CD4-positive, alpha-beta memory T cell (primary cell): ENCODE measurements around the gene MYH10. TPM values are rescaled to one million over a fixed set of nuclear protein-coding genes. Genes with fewer than 3 reads are reported as not detected.

Experiments used
- CTCF ChIA-PET: fragments of 350-600 bp; sonication (Branson Sonifier 250); formaldehyde crosslinking; loops from one replicate; lab custom pipeline; 2021; ENCODE audit warnings: inconsistent platforms; ENCODE audit not compliant: partially characterized antibody; lab: Charles Lee
- POLR2A ChIA-PET: fragments of 350-600 bp; sonication (Branson Sonifier 250); formaldehyde crosslinking; loops from one replicate; lab custom pipeline; 2021; ENCODE audit not compliant: partially characterized antibody; lab: Charles Lee
- DNase-seq, 5 donors: peaks; one replicate each; pipeline versions ENCODE4 v3.0.0 to v3.0.0-alpha.2; 2020 to 2022; ENCODE audit warnings: mixed read lengths in 1 of 5
- H3K27ac ChIP-seq: one replicate; pipeline ENCODE4 v1.7.0; 2013; ENCODE audit warnings: low read depth, low read length
- H3K27me3 ChIP-seq: 2 replicates; pipeline ENCODE4 v1.7.0; 2013; ENCODE audit warnings: mild to moderate bottlenecking, low read length, moderate library complexity; ENCODE audit not compliant: insufficient read depth
- H3K36me3 ChIP-seq: 2 replicates; pipeline ENCODE4 v1.7.0; 2013; ENCODE audit warnings: mild to moderate bottlenecking, low read length, moderate library complexity; ENCODE audit not compliant: insufficient read depth
- H3K4me1 ChIP-seq: 2 replicates; pipeline ENCODE4 v1.7.0; 2013; ENCODE audit warnings: mild to moderate bottlenecking, low read length, moderate library complexity; ENCODE audit not compliant: insufficient read depth
- H3K4me3 ChIP-seq, 2 donors: one replicate each; pipeline ENCODE4 v1.7.0; 2013; ENCODE audit warnings: low read length in 2 of 2, mild to moderate bottlenecking in 1 of 2
- H3K9me3 ChIP-seq, 2 donors: one replicate each; pipeline ENCODE4 v1.7.0; 2013; ENCODE audit warnings: low read length in 2 of 2, control low read depth in 1 of 2; ENCODE audit not compliant: control insufficient read depth in 1 of 2
- H3K27ac Mint-ChIP-seq, 7 donors: one replicate each; pipeline ENCODE4 v1.8.0; 2020 to 2021; ENCODE audit warnings: mixed read lengths in 7 of 7, mild to moderate bottlenecking in 6 of 7, inconsistent platforms in 3 of 7, moderate library complexity in 3 of 7
- H3K27me3 Mint-ChIP-seq, 2 donors: one replicate each; pipeline ENCODE4 v1.8.0; 2020 to 2021; ENCODE audit warnings: mixed read lengths in 2 of 2
- H3K36me3 Mint-ChIP-seq, 2 donors: one replicate each; pipeline ENCODE4 v1.8.0; 2020 to 2021; ENCODE audit warnings: mixed read lengths in 2 of 2, inconsistent platforms in 1 of 2, mild to moderate bottlenecking in 1 of 2
- H3K4me1 Mint-ChIP-seq, 4 donors: one replicate each; pipeline ENCODE4 v1.8.0; 2020 to 2021; ENCODE audit warnings: mixed read lengths in 4 of 4, mild to moderate bottlenecking in 1 of 4
- H3K4me3 Mint-ChIP-seq, 8 donors: one replicate each; pipeline ENCODE4 v1.8.0; 2020 to 2021; ENCODE audit warnings: mixed read lengths in 8 of 8, mild to moderate bottlenecking in 7 of 8, moderate library complexity in 6 of 8, inconsistent platforms in 3 of 8
- H3K9me3 Mint-ChIP-seq, 8 donors: one replicate each; pipeline ENCODE4 v1.8.0; 2020 to 2021; ENCODE audit warnings: mixed read lengths in 8 of 8, mild to moderate bottlenecking in 5 of 8, inconsistent platforms in 3 of 8, moderate library complexity in 1 of 8
- intact Hi-C: fragments of 100-400 bp; cut with micrococcal nuclease; formaldehyde crosslinking; loops from one replicate; pipeline ENCODE4 v1.15.1; 2023
- polyA plus RNA-seq, 2 donors: library from polyadenylated mRNA; unstranded; fragments of 300-500 nt; fragmentation: Illumina TruSeq; gene quantifications; one replicate each; pipeline ENCODE4 v1.2.3, GENCODE V29; 2021
- total RNA-seq, 2 experiments: library from RNA; stranded (reverse); gene quantifications; one replicate each; pipeline ENCODE4 v1.2.3, GENCODE V29; 2021

The MYH10 gene
- total and polyA plus RNA-seq, 4 experiments from 2014 or later: 1.9 to 2.8 (median 2.1) TPM

DNA sequence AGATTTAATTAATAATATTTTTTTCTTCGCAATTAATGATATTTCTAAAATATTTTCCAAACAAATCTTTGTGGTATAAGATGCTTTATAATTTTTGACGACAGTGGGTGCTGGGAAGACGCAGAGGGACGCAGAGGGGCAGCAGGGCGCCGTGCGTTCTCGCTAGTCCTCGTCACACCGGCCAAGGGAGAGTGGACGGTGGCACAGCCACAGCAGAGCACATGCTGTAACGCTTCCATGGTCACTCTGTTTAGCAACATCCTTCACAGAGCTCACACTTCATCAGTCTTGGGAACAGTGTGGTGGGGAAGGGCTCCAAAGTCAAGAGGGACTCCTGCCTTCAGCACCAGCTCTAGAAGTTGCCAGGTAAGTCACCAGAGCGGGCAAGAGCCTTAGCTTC, 134.4 kb downstream of the MYH10 start:
- intact Hi-C loops: no loop called here

DNA sequence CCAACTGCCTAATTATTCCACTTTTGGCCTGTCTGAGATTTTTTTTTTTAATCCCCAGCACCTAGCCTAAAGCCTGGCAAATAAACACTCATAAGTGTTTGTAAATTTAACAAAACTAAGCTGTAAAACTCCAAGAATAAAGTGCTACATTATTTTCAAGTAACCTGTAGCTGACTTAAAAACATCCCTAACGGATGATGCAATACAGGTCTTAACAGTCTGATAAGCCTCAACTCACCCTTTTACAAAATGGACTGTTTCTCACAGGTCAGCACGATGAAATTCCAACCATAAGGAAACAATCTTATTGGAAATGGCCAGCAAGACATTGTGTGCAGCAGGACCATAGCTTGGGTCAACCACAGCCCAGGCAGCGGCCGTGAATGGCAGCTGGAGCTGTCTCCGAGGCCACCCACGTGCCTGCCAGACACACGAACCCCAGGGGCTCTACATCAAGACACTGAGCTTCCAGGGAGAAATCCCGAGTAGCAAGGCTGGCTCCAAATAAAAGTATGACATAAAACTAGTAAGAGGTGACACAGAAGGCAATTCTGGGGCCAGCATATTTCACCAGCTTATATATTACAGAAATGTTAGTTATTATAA, 135.9 kb downstream of the MYH10 start:
- Mint-ChIP-seq H3K4me1 (no peaks in the 10 kb centered on the region), H3K4me3 (no peak overlapping the region), H3K9me3 (peaks cover 0 to 9% (median 2%) of the 10 kb centered on the region in 8 donors), H3K36me3 (peaks cover 9 to 16% of the 10 kb centered on the region in 2 donors), H3K27ac (peak overlapping the region in 1 of 7 donors; percentile 65), H3K27me3 (no peaks in the 10 kb centered on the region)
- Histone ChIP-seq H3K9me3 (no peaks in the 10 kb centered on the region), H3K36me3 (no peaks in the 10 kb centered on the region), H3K27ac (no peak overlapping the region), H3K4me1 (no peaks in the 10 kb centered on the region), H3K4me3 (no peak overlapping the region), H3K27me3 (no peaks in the 10 kb centered on the region)
- no peak for DNase-seq
- ChIA-PET CTCF (interaction anchor here (1.0 to 1.7 kb wide), 2 partner anchors 9 to 30 kb away, joined by 3 to 5 read pairs; no protein-coding TSS in a partner anchor), POLR2A (no interaction called here)
- intact Hi-C loops: no loop called here

More for the DNA sequence above, 134.4 kb downstream of the MYH10 start:
- DNase-seq: no peak
- H3K36me3 ChIP-seq: no peaks in the 10 kb centered on the region
- H3K4me1 ChIP-seq: no peaks in the 10 kb centered on the region
- H3K9me3 Mint-ChIP-seq: peaks cover 0 to 9% (median 2%) of the 10 kb centered on the region in 8 donors
- ChIA-PET CTCF (interaction anchor here (1.7 kb wide), 1 partner anchor 10 kb away, joined by 5 read pairs; no protein-coding TSS in a partner anchor), POLR2A (interaction anchor here (0.6 kb wide), 1 partner anchor 171 kb away, joined by 3 read pairs; no protein-coding TSS in a partner anchor)
- no peak overlapping the region for H3K4me3 Mint-ChIP-seq
- H3K9me3 ChIP-seq: no peaks in the 10 kb centered on the region
- H3K27me3 ChIP-seq: no peaks in the 10 kb centered on the region
- no peak overlapping the region for H3K4me3 ChIP-seq
- no peak overlapping the region for H3K27ac Mint-ChIP-seq
- H3K27ac ChIP-seq: no peak overlapping the region
- no peaks in the 10 kb centered on the region for H3K4me1 Mint-ChIP-seq
- peaks cover 3 to 7% of the 10 kb centered on the region in 2 donors for H3K36me3 Mint-ChIP-seq
- no peaks in the 10 kb centered on the region for H3K27me3 Mint-ChIP-seq

DNA sequence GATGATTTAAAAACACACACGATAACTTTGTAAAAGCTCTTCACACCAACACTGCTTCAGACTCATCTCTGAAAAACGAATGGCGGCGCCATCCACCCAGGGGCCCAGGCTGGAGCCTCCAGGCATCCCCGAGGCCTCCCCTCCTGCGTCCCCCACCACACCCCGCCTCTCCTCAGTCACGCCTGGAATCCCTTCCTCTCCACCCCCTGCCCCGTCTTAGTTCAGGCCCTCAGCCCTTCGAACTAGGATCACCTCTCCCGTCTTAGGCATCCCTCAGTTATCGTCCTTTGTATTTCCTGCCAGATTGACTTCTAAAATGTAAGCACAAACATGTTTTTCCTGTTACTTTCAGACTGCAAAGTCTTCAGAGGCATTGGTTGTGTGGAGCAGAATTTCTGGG, 136.5 kb downstream of the MYH10 start:
- Mint-ChIP-seq H3K4me1 (no peaks in the 10 kb centered on the region), H3K27ac (peak overlapping the region in 1 of 7 donors; percentile 65), H3K4me3 (no peak overlapping the region), H3K27me3 (no peaks in the 10 kb centered on the region), H3K36me3 (peaks cover 9 to 16% of the 10 kb centered on the region in 2 donors), H3K9me3 (peaks cover 0 to 9% (median 2%) of the 10 kb centered on the region in 8 donors)
- ChIA-PET CTCF (no interaction called here), POLR2A (no interaction called here)
- H3K4me1 ChIP-seq: no peaks in the 10 kb centered on the region
- intact Hi-C loops: no loop called here
- no peak overlapping the region for H3K4me3 ChIP-seq
- DNase-seq: no peak
- no peaks in the 10 kb centered on the region for H3K27me3 ChIP-seq
- no peak overlapping the region for H3K27ac ChIP-seq
- H3K36me3 ChIP-seq: no peaks in the 10 kb centered on the region
- H3K9me3 ChIP-seq: no peaks in the 10 kb centered on the region

DNA sequence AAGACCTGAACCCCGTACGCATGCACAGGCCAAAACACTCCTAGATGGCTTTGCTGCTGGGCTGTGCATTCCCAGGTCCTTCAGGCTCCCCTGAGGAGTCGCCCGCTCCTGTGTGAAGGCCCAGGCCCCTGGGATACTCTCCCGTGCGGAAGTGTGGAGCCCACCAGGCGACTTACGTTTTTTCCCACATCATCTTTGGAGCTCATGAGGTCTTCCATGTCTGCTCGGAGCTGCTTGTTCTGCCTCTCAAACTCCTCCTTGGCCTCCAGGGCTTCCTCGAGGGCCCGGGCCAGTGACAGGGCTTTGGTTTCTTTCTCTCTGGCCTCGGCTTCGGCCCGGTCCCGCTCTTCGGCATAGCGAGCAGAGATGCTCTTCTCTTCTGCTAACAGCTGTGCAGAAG, 138.4 kb downstream of the MYH10 start:
- H3K27ac ChIP-seq: no peak overlapping the region
- no peak overlapping the region for H3K4me3 Mint-ChIP-seq
- peaks cover 14 to 22% of the 10 kb centered on the region in 2 donors for H3K36me3 Mint-ChIP-seq
- H3K9me3 Mint-ChIP-seq: peaks cover 0 to 9% (median 2%) of the 10 kb centered on the region in 8 donors
- no peaks in the 10 kb centered on the region for H3K9me3 ChIP-seq
- intact Hi-C loops: no loop called here
- peak overlapping the region in 1 of 7 donors; percentile 41 for H3K27ac Mint-ChIP-seq
- H3K36me3 ChIP-seq: no peaks in the 10 kb centered on the region
- ChIA-PET CTCF (no interaction called here), POLR2A (no interaction called here)
- no peak for DNase-seq
- no peak overlapping the region for H3K4me3 ChIP-seq
- H3K4me1 Mint-ChIP-seq: no peaks in the 10 kb centered on the region
- H3K4me1 ChIP-seq: no peaks in the 10 kb centered on the region
- no peaks in the 10 kb centered on the region for H3K27me3 Mint-ChIP-seq
- H3K27me3 ChIP-seq: no peaks in the 10 kb centered on the region

DNA sequence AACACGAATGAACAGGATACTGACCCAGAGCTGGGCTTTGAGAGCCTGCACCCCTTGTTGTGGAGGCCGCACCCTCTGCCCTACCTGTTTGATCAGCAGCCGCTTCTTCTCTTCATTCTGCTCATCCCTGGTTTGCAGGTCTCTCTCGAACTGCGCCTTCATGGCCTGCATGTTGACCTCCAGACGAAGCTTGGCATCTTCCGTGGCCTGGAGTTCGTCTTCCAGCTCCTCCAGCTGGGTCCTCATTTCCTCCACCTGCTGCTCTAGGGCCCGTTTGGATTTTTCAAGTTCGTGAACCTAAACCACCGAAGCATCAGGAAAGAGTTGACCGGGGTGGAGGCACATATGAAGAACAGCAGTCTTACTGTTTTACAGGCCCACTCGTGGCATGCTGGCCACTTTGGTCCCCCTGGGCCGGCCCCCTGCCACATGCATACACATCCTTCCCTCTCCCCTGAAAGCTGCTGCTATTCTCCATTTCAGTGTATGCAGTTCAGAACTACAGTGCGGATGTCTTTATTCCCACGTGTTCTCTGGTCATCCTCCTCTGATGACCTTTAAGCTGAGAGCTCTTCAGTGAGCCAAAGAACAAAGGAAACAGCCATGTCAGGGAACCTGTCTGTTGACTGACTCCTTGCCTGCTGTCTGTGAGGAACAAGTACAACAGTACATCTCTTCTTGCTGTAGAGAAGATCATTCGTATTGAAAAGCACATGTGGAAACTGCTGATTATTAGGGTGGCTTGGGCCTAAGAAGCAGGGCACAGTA, 140.1 kb downstream of the MYH10 start:
- Mint-ChIP-seq H3K27me3 (no peaks in the 10 kb centered on the region), H3K4me1 (no peaks in the 10 kb centered on the region), H3K9me3 (peaks cover 0 to 11% (median 2%) of the 10 kb centered on the region in 8 donors), H3K27ac (no peak overlapping the region), H3K36me3 (peaks cover 14 to 33% of the 10 kb centered on the region in 2 donors), H3K4me3 (no peak overlapping the region)
- no peaks in the 10 kb centered on the region for H3K9me3 ChIP-seq
- no peaks in the 10 kb centered on the region for H3K27me3 ChIP-seq
- intact Hi-C loops: no loop called here
- no peak overlapping the region for H3K4me3 ChIP-seq
- ChIA-PET CTCF (no interaction called here), POLR2A (no interaction called here)
- no peaks in the 10 kb centered on the region for H3K4me1 ChIP-seq
- no peak for DNase-seq
- no peak overlapping the region for H3K27ac ChIP-seq
- no peaks in the 10 kb centered on the region for H3K36me3 ChIP-seq

DNA sequence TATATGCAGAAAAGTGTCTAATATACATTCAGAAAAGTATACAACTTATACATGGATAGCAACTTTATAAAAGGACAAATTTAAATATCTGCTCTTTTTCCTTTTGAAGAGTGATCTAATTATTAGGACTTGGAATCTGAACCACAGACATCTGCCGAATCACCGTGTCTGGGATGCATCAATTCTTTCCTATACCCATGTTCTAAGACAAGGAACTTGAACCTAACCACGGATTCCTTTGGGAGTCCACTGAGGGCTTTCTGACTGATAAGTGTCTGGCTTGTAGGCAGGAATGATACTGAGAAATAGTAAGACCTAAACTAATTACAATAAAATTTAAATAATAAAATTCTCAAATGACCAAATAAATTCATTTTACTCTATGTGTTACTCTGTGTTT, 140.7 kb downstream of the MYH10 start:
- Histone ChIP-seq H3K4me3 (no peak overlapping the region), H3K4me1 (no peaks in the 10 kb centered on the region), H3K27me3 (no peaks in the 10 kb centered on the region), H3K36me3 (no peaks in the 10 kb centered on the region), H3K9me3 (no peaks in the 10 kb centered on the region), H3K27ac (no peak overlapping the region)
- H3K4me3 Mint-ChIP-seq: peak overlapping the region in 1 of 8 donors; percentile 53
- ChIA-PET POLR2A (no interaction called here), CTCF (no interaction called here)
- peaks cover 1 to 11% (median 4%) of the 10 kb centered on the region in 8 donors for H3K9me3 Mint-ChIP-seq
- H3K4me1 Mint-ChIP-seq: no peaks in the 10 kb centered on the region
- no peaks in the 10 kb centered on the region for H3K27me3 Mint-ChIP-seq
- no peak overlapping the region for H3K27ac Mint-ChIP-seq
- DNase-seq: no peak
- intact Hi-C loops: no loop called here
- H3K36me3 Mint-ChIP-seq: peaks cover 16 to 35% of the 10 kb centered on the region in 2 donors

DNA sequence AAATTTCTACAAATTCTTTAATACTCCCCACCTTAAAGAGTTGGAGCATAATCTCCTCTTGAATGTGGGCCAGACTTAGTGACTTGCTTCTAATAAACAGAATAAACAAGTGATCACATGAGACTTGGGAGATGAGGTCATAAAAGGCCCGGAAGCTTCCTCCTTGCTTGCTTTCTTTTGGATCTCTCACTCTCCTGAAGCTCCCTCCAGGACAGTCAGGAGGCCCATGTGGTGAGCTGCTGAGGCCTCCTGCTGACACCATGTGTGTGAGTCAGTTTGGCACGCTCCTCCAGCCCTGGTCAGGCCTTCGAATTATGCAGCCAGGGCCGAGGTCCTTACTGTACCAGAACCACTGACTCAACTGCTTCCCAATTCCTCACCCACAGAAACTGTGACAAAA, 141.6 kb downstream of the MYH10 start:
- Histone ChIP-seq H3K9me3 (no peaks in the 10 kb centered on the region), H3K27ac (no peak overlapping the region), H3K27me3 (no peaks in the 10 kb centered on the region), H3K4me3 (no peak overlapping the region), H3K4me1 (no peaks in the 10 kb centered on the region), H3K36me3 (no peaks in the 10 kb centered on the region)
- Mint-ChIP-seq H3K27me3 (no peaks in the 10 kb centered on the region), H3K4me3 (no peak overlapping the region), H3K9me3 (peaks cover 3 to 16% (median 8%) of the 10 kb centered on the region in 8 donors), H3K36me3 (peaks cover 20 to 36% of the 10 kb centered on the region in 2 donors), H3K4me1 (no peaks in the 10 kb centered on the region), H3K27ac (no peak overlapping the region)
- intact Hi-C loops: no loop called here
- no peak for DNase-seq
- CTCF ChIA-PET: no interaction called here
- POLR2A ChIA-PET: no interaction called here
